Uterus (tissue), 4 donors: ENCODE data around the gene CYP3A5. TPM values are rescaled to one million over a fixed set of nuclear protein-coding genes. Genes with fewer than 3 reads are reported as not detected.
"Not testable (repeated sequence)": the region's sequence is repeated elsewhere in the genome, so short reads cannot be mapped to it uniquely, and the experiment has no call there.

Experiments
- DNase-seq, 2 donors: peaks; one replicate each; pipeline ENCODE4 v3.0.0-alpha.2; 2019 to 2020
- H3K27ac ChIP-seq, 2 donors: fragments of 200-600 bp; sonication (generic); 1 replicate in 1 of 2; 2 replicates in 1 of 2; pipeline ENCODE4 v1.5.1; 2016 to 2018
- H3K27me3 ChIP-seq, 2 donors: fragments of 200-600 bp; sonication (generic); one replicate each; pipeline ENCODE4 v1.5.1; 2018 to 2019; ENCODE audit warnings: control low read depth in 1 of 2
- H3K36me3 ChIP-seq, 2 donors: fragments of 200-600 bp; sonication (generic); one replicate each; pipeline ENCODE4 v1.5.1; 2019; ENCODE audit warnings: control low read depth in 1 of 2
- H3K4me1 ChIP-seq, 2 donors: fragments of 200-600 bp; sonication (generic); one replicate each; pipeline ENCODE4 v1.5.1; 2018 to 2019; ENCODE audit warnings: control low read depth in 1 of 2
- H3K4me3 ChIP-seq, 2 donors: fragments of 200-600 bp; sonication (generic); 1 replicate in 1 of 2; 2 replicates in 1 of 2; pipeline ENCODE4 v1.5.1; 2018 to 2019; ENCODE audit warnings: mild to moderate bottlenecking in 1 of 2
- H3K9me3 ChIP-seq, 2 donors: fragments of 200-600 bp; sonication (generic); one replicate each; pipeline ENCODE4 v1.5.1; 2019; ENCODE audit warnings: control low read depth in 1 of 2
- POLR2A ChIP-seq, 2 donors: fragments of 450-650 bp; IDR thresholded peaks; one replicate each; pipeline ENCODE4 v1.6.1; 2016; ENCODE audit warnings: antibody characterized with exemption in 2 of 2, mild to moderate bottlenecking in 1 of 2, moderate library complexity in 1 of 2
- intact Hi-C: fragments of 100-400 bp; cut with DNase I; formaldehyde crosslinking; loops from one replicate; pipeline ENCODE4 v1.15.1; 2023; ENCODE audit warnings: low total_unique reads
- total RNA-seq, 4 donors: library from RNA; depleted of rRNA in 3 of 4; stranded (reverse); fragments of >200 nt in 3 of 4; gene quantifications; one replicate each; pipeline versions ENCODE4 v1.1.0 to v1.2.4, GENCODE V29; 2014 to 2023
- TF ChIP-seq, protein P1 (sequence below), 4 experiments: fragments of 200-600 bp in 2 of 4; fragments of 450-650 bp in 2 of 4; sonication (generic) in 2 of 4; IDR thresholded peaks; one replicate each; pipeline ENCODE4 v1.5.1; 2016 to 2019; ENCODE audit warnings: antibody characterized with exemption in 4 of 4, mild to moderate bottlenecking in 2 of 4, moderate library complexity in 1 of 4
- donor health status: DM: yes; HTN: yes; CAD: no.

The CYP3A5 gene
- total RNA-seq, 4 donors from 2014 or later: 0.51 to 17.3 (median 4.4) TPM; not detected in 1

DNA sequence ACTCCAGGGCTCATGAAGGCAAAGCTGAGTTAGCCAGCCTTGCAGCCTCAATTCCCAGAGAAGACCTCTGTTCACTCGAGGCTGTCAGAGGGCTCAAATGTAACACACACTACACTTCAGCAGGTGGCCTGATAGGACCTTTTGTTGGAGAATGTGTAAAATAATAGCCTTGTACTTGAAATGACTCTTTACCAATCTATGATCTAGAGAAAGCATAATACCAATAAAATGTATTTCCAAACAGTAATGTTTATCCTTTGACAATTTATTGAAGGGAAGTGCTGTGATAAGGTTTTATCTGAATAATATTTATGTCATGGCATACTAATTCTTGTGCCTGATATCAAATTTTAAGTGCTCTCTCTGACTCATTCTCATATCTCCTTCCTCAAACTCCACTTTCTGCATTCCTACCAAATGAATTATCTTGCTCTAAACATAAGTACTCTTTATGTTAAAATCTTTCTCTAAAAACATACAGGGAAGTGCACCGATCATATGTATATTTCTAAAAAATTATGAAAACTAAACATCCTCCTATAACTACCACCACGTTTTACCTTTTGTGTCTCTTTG, 34.3 kb upstream of the CYP3A5 start:
- H3K36me3 ChIP-seq: no peaks in the 10 kb centered on the region
- H3K4me1 ChIP-seq: no peaks in the 10 kb centered on the region
- no peak for TF ChIP-seq POLR2A (IDR thresholded peaks at IDR 0.05)
- TF ChIP-seq, protein P1, sequence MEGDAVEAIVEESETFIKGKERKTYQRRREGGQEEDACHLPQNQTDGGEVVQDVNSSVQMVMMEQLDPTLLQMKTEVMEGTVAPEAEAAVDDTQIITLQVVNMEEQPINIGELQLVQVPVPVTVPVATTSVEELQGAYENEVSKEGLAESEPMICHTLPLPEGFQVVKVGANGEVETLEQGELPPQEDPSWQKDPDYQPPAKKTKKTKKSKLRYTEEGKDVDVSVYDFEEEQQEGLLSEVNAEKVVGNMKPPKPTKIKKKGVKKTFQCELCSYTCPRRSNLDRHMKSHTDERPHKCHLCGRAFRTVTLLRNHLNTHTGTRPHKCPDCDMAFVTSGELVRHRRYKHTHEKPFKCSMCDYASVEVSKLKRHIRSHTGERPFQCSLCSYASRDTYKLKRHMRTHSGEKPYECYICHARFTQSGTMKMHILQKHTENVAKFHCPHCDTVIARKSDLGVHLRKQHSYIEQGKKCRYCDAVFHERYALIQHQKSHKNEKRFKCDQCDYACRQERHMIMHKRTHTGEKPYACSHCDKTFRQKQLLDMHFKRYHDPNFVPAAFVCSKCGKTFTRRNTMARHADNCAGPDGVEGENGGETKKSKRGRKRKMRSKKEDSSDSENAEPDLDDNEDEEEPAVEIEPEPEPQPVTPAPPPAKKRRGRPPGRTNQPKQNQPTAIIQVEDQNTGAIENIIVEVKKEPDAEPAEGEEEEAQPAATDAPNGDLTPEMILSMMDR (IDR thresholded peaks at IDR 0.05): no peak
- intact Hi-C loops: no loop called here
- H3K9me3 ChIP-seq: no peaks in the 10 kb centered on the region
- H3K4me3 ChIP-seq: no peak overlapping the region
- no peak for DNase-seq
- no peak overlapping the region for H3K27ac ChIP-seq
- no peaks in the 10 kb centered on the region for H3K27me3 ChIP-seq

DNA sequence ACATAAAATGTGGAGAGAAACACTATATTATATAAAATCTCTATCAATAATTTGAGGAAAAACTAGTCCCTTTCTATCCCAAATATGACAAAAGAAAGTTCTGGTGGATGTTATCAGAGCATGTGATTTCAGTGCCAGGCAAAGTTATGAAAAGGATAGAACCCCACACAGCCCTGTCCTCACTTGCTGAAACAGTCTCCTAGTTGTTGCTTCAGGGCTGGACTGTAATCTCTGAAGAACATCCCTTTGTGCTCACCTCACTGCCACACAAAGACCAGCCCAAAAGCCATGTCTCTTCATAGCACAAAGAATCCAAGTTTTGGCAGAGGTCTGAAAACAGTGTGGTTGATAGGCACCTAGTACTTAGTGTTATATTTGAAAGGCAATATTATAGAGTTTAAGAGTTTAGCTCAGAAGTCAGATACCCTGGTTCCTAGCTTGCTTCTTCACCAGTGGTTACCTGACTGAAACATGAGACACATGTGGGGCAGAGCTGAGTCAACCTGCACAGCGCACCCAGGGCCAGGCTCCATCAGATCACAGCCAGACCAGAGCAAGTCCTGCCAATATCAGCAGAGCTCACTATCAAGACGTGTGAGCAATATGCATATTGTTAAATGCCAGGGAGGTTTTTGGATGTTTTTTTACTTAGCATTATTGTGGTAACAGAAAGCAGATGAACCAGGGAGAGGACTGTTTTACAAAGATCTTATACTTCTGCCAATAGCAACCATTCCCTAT, 30.2 kb upstream of the CYP3A5 start:
- DNase-seq: no peak
- intact Hi-C loops: no loop called here
- no peak for TF ChIP-seq POLR2A (IDR thresholded peaks at IDR 0.05)
- TF ChIP-seq, protein P1 (IDR thresholded peaks at IDR 0.05): no peak
- Histone ChIP-seq H3K9me3 (peaks cover 0 to 5% of the 10 kb centered on the region in 2 donors), H3K27me3 (no peaks in the 10 kb centered on the region), H3K27ac (no peak overlapping the region), H3K4me3 (no peak overlapping the region), H3K36me3 (no peaks in the 10 kb centered on the region), H3K4me1 (no peaks in the 10 kb centered on the region)

DNA sequence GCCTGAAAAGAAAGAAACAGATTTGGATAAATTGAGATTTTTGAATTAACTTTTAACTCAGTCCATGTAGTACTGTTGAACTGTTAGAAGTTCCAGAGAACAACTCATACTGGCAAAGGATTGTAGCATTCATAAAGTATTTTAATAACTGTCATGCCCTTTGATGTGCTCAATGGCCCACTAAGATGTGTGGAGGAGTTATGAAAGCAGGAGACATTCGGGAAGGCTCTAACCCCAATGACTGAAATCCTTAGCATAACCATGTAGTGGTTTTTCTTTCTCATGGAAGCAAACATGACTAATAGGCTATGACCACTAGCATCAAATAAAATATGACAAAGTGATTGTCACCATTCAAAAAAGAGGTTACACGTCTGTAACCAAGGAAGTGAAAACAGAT, 29.5 kb upstream of the CYP3A5 start:
- DNase-seq: no peak
- Histone ChIP-seq H3K4me3 (no peak overlapping the region), H3K9me3 (peaks cover 0 to 5% of the 10 kb centered on the region in 2 donors), H3K36me3 (no peaks in the 10 kb centered on the region), H3K27ac (no peak overlapping the region), H3K4me1 (no peaks in the 10 kb centered on the region), H3K27me3 (no peaks in the 10 kb centered on the region)
- TF ChIP-seq, protein P1 (IDR thresholded peaks at IDR 0.05): no peak
- TF ChIP-seq POLR2A (IDR thresholded peaks at IDR 0.05): no peak
- intact Hi-C loops: no loop called here

DNA sequence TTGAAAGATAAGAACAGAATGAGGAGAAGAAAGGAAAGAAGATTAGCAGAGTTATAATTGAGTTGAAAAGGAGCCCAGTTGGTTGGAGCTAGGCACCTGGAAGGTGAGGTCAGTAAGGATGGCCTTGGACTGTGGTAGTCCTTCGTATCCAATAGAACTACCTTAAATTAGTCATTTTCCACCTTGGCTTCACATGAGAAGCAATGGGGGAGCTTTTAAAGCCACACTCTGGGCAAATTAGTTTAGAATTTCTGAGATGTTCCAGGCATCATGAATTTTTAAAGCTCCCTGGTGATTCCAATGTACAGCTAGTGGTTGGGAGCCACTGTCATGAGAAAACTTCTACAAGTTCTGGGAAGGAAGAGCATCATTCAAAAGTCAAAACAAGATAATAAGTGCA, 27.3 kb upstream of the CYP3A5 start:
- no peak for TF ChIP-seq POLR2A (IDR thresholded peaks at IDR 0.05)
- TF ChIP-seq, protein P1 (IDR thresholded peaks at IDR 0.05): no peak
- H3K4me1 ChIP-seq: no peaks in the 10 kb centered on the region
- H3K4me3 ChIP-seq: no peak overlapping the region
- H3K27me3 ChIP-seq: no peaks in the 10 kb centered on the region
- intact Hi-C loops: no loop called here
- no peak for DNase-seq
- peaks cover 0 to 5% of the 10 kb centered on the region in 2 donors for H3K9me3 ChIP-seq
- H3K27ac ChIP-seq: no peak overlapping the region
- no peaks in the 10 kb centered on the region for H3K36me3 ChIP-seq

DNA sequence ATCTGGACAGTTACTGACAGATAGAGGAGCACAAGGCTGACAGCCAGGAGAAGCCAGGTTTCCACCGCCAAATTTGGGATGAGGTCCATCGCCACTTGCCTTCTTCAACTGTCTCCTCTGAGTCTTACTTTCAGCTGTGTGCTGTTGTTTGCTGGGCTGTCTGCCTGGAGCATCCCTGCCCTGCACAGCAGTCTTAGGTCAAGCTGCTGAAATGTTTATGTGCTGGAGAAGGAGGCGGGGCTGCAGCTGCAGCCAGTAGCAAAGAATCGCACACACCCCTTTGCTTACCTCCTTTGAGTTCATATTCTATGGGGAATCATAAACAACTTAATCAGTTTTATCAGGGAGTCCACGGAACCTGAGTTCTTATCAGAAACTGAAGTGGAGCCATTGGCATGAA, 20.1 kb upstream of the CYP3A5 start:
- Histone ChIP-seq H3K27me3 (no peaks in the 10 kb centered on the region), H3K4me1 (no peaks in the 10 kb centered on the region), H3K4me3 (no peak overlapping the region), H3K27ac (no peak overlapping the region), H3K9me3 (no peaks in the 10 kb centered on the region), H3K36me3 (no peaks in the 10 kb centered on the region)
- DNase-seq: no peak
- no peak for TF ChIP-seq POLR2A (IDR thresholded peaks at IDR 0.05)
- TF ChIP-seq, protein P1 (IDR thresholded peaks at IDR 0.05): no peak
- intact Hi-C loops: no loop called here

DNA sequence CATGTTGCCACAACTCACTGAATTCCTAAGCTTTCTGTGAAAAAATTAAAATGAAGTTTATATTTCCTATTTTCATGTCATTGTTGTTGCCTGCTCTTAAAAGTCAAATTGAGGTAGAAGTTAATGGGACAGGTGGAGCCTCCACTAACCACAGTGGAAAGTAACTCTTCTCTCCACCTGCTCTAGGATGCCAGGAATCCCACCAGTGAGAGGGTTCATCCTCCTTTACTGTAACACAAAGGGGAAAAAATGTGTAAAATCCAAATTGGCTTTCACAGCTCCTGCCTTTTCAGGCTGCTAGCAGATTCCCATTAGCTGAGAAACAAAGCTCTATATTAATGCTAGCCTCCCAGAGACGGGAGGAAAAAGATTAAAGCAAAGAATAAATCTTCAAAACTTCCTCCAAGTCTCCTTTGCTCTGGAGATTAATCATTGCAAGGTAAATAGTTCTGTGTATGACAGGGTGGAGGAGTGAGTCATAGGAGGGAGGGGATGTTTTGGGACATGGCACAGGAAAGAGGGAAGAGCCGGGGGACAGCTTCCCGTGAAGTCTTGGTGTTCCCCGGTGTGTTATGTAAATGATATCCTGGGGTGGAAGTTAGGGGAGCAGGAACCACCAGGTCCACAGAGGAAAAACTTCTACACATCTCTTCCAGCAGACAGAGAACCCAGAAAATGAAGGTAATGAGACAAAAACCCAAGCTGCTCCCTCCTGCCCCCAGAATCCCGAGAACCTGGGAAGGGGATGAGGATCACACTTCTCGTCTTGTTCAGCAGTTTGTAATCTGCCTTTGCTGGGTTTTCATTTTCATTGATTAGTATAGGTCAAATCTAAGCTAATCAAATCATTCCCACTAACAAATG, 19.3 kb upstream of the CYP3A5 start:
- peak overlapping the region in 1 of 2 donors; percentile 27 for H3K27ac ChIP-seq
- H3K4me3 ChIP-seq, H3K36me3 ChIP-seq, H3K9me3 ChIP-seq, H3K27me3 ChIP-seq, H3K4me1 ChIP-seq, intact Hi-C loops, DNase-seq: not testable (repeated sequence)
